ENCODE measurements around the gene MRTFA. TPM values are rescaled to one million over a fixed set of nuclear protein-coding genes. Genes with fewer than 3 reads are reported as not detected.

MRTFA gene
- total RNA-seq, 2 experiments from 2014 or later = 47.7 to 66.9 TPM

- Histone ChIP-seq H3K9me2 (ENCODE audit: insufficient read depth, low read length) (no peaks in the 10 kb centered on the region), H2AFZ (ENCODE audit: low read length) (no peak overlapping the region), H3K4me2 (ENCODE audit: low read length) (no peak overlapping the region), H3K4me1 (ENCODE audit: insufficient read depth, low read length, poor library complexity, severe bottlenecking) (peaks cover 12% of the 10 kb centered on the region), H3K79me2 (ENCODE audit: insufficient read depth, low read depth, low read length) (peaks cover 32% of the 10 kb centered on the region; the same call in 1 of the 2 replicates), H3K27ac (ENCODE audit: low read depth, low read length, poor library complexity, severe bottlenecking) (no peak overlapping the region), H3K36me3 (ENCODE audit: insufficient read depth, low read length) (no peaks in the 10 kb centered on the region; the same call in 1 of the 2 replicates), H3K4me3 (ENCODE audit: low read depth, low read length, poor library complexity, severe bottlenecking) (no peak overlapping the region), H4K20me1 (ENCODE audit: insufficient read depth, low read length) (no peaks in the 10 kb centered on the region), H3K9me3 (ENCODE audit: low read length) (no peaks in the 10 kb centered on the region)
- peak; percentile 39 for DNase-seq (ENCODE audit: low spot score)
- ChIA-PET POLR2A (interaction anchor here (0.8 to 1.3 kb wide), 3 partner anchors 12 to 121 kb away, joined by 3 to 4 read pairs (median 3); no protein-coding TSS in a partner anchor), CTCF (ENCODE audit: unreplicated experiment) (interaction anchor here (0.5 to 1.7 kb wide), 6 partner anchors 9 to 159 kb away, joined by 3 to 8 read pairs (median 4); no protein-coding TSS in a partner anchor)
- no peak for TF ChIP-seq EZH2phosphoT487 (IDR thresholded peaks at IDR 0.05; ENCODE audit: borderline replicate concordance, low read depth, low read length)
- TF ChIP-seq, protein P1, sequence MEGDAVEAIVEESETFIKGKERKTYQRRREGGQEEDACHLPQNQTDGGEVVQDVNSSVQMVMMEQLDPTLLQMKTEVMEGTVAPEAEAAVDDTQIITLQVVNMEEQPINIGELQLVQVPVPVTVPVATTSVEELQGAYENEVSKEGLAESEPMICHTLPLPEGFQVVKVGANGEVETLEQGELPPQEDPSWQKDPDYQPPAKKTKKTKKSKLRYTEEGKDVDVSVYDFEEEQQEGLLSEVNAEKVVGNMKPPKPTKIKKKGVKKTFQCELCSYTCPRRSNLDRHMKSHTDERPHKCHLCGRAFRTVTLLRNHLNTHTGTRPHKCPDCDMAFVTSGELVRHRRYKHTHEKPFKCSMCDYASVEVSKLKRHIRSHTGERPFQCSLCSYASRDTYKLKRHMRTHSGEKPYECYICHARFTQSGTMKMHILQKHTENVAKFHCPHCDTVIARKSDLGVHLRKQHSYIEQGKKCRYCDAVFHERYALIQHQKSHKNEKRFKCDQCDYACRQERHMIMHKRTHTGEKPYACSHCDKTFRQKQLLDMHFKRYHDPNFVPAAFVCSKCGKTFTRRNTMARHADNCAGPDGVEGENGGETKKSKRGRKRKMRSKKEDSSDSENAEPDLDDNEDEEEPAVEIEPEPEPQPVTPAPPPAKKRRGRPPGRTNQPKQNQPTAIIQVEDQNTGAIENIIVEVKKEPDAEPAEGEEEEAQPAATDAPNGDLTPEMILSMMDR (conservative IDR thresholded peaks at IDR 0.05; ENCODE audit: low read length) = peak; percentile 76
- intact Hi-C loops (cut with micrococcal nuclease; ENCODE audit: unreplicated experiment) = loop anchor here (1.0 to 10.0 kb wide), 3 partner anchors 112 to 230 kb away; partner anchors contain the start of gene MRTFA
- BruUV-seq (replicated peaks) = no TSS peak
These were observed 111.9 kb downstream of the MRTFA start for GRCh38 chr22:40524392-40525249.

- Histone ChIP-seq H3K9me2 (ENCODE audit: insufficient read depth, low read length) (no peaks in the 10 kb centered on the region), H3K4me1 (ENCODE audit: insufficient read depth, low read length, poor library complexity, severe bottlenecking) (peaks cover 19% of the 10 kb centered on the region), H3K36me3 (ENCODE audit: insufficient read depth, low read length) (no peaks in the 10 kb centered on the region; the same call in 1 of the 2 replicates), H3K79me2 (ENCODE audit: insufficient read depth, low read depth, low read length) (peaks cover 29% of the 10 kb centered on the region; the same call in 1 of the 2 replicates), H3K9me3 (ENCODE audit: low read length) (no peaks in the 10 kb centered on the region), H4K20me1 (ENCODE audit: insufficient read depth, low read length) (no peaks in the 10 kb centered on the region), H3K4me3 (ENCODE audit: low read depth, low read length, poor library complexity, severe bottlenecking) (no peak overlapping the region), H3K4me2 (ENCODE audit: low read length) (no peak overlapping the region), H2AFZ (ENCODE audit: low read length) (no peak overlapping the region), H3K27ac (ENCODE audit: low read depth, low read length, poor library complexity, severe bottlenecking) (no peak overlapping the region)
- no peak for TF ChIP-seq EZH2phosphoT487 (IDR thresholded peaks at IDR 0.05; ENCODE audit: borderline replicate concordance, low read depth, low read length)
- TF ChIP-seq, protein P1 (conservative IDR thresholded peaks at IDR 0.05; ENCODE audit: low read length) = no peak
- CTCF ChIA-PET (ENCODE audit: unreplicated experiment) = no interaction called here
- POLR2A ChIA-PET = no interaction called here
- intact Hi-C loops (cut with micrococcal nuclease; ENCODE audit: unreplicated experiment) = loop anchor here (10.0 kb wide), 1 partner anchor 233 kb away; no protein-coding TSS in a partner anchor
- no TSS peak for BruUV-seq (replicated peaks)
- DNase-seq (ENCODE audit: low spot score) = no peak
These were observed 114.4 kb downstream of the MRTFA start for GRCh38 chr22:40522141-40522540.
